Neural progenitor cell (in vitro differentiated cells): ENCODE measurements around the gene TFPT. TPM values are rescaled to one million over a fixed set of nuclear protein-coding genes. Genes with fewer than 3 reads are reported as not detected.

Source experiments
- DNase-seq: peaks from one replicate; pipeline ENCODE4 v3.0.0-alpha.2; 2016; ENCODE audit warnings: low spot score
- H2AFZ ChIP-seq: fragments of 200-600 bp; sonication (generic); replicated peaks from 2 replicates; pipeline ENCODE4 v1.6.1; 2016; ENCODE audit warnings: antibody characterized with exemption
- H3F3A ChIP-seq: fragments of 200-600 bp; sonication (generic); 2 replicates; pipeline ENCODE4 v1.6.1; 2016; ENCODE audit warnings: antibody characterized with exemption, low read depth
- H3K27ac ChIP-seq: fragments of 200-600 bp; sonication (generic); 2 replicates; pipeline ENCODE4 v1.5.1; 2016; ENCODE audit warnings: mild to moderate bottlenecking
- H3K27me3 ChIP-seq: fragments of 200-600 bp; sonication (generic); 2 replicates; pipeline ENCODE4 v1.6.1; 2016; ENCODE audit warnings: mild to moderate bottlenecking, moderate library complexity
- H3K36me3 ChIP-seq: fragments of 200-600 bp; sonication (generic); 2 replicates; pipeline ENCODE4 v1.5.1; 2016
- H3K4me1 ChIP-seq: fragments of 200-600 bp; sonication (generic); 2 replicates; pipeline ENCODE4 v1.6.1; 2016; ENCODE audit warnings: mixed run types
- H3K4me2 ChIP-seq: fragments of 200-600 bp; sonication (generic); 2 replicates; pipeline ENCODE4 v1.6.1; 2016
- H3K4me3 ChIP-seq: fragments of 200-600 bp; sonication (generic); 2 replicates; pipeline ENCODE4 v1.5.1; 2016
- H3K79me2 ChIP-seq: fragments of 200-600 bp; sonication (generic); 2 replicates; pipeline ENCODE4 v1.6.1; 2016; ENCODE audit warnings: low read depth
- H3K9ac ChIP-seq: fragments of 200-600 bp; sonication (generic); 2 replicates; pipeline ENCODE4 v1.6.1; 2016
- H3K9me3 ChIP-seq: fragments of 200-600 bp; sonication (generic); 2 replicates; pipeline ENCODE4 v1.5.1; 2016; ENCODE audit warnings: low read depth
- H4K20me1 ChIP-seq: fragments of 200-600 bp; sonication (generic); 2 replicates; pipeline ENCODE4 v1.6.1; 2016; ENCODE audit warnings: low read depth
- H3K27ac Mint-ChIP-seq: 3 replicates; pipeline ENCODE4 v1.8.0; 2021; ENCODE audit warnings: mixed read lengths
- H3K27me3 Mint-ChIP-seq: 2 replicates; pipeline ENCODE4 v1.8.0; 2022; ENCODE audit warnings: low read depth, mild to moderate bottlenecking, inconsistent platforms, moderate library complexity, mixed read lengths; ENCODE audit not compliant: insufficient read depth
- H3K36me3 Mint-ChIP-seq: 3 replicates; pipeline ENCODE4 v1.8.0; 2021; ENCODE audit warnings: mixed read lengths
- H3K4me1 Mint-ChIP-seq: 3 replicates; pipeline ENCODE4 v1.8.0; 2021; ENCODE audit warnings: mixed read lengths
- H3K4me3 Mint-ChIP-seq: 3 replicates; pipeline ENCODE4 v1.8.0; 2021; ENCODE audit warnings: mild to moderate bottlenecking, moderate library complexity, mixed read lengths
- H3K9me3 Mint-ChIP-seq: 3 replicates; pipeline ENCODE4 v1.8.0; 2020; ENCODE audit warnings: mixed read lengths
- EZH2 ChIP-seq: fragments of 200-600 bp; sonication (generic); IDR thresholded peaks from 2 replicates; pipeline ENCODE4 v1.6.1; 2017; ENCODE audit warnings: antibody characterized with exemption, mild to moderate bottlenecking, moderate library complexity
- EZH2phosphoT487 ChIP-seq: fragments of 200-600 bp; sonication (generic); IDR thresholded peaks from 2 replicates; pipeline ENCODE4 v1.6.1; 2017; ENCODE audit warnings: antibody characterized with exemption
- total RNA-seq: library from RNA; depleted of rRNA; stranded (reverse); fragments of >200 nt; gene quantifications from 2 replicates; pipeline ENCODE4 v1.2.3, GENCODE V29; 2015; ENCODE audit warnings: low replicate concordance
- TF ChIP-seq, protein P1 (sequence below): fragments of 200-600 bp; sonication (generic); IDR thresholded peaks from 2 replicates; pipeline ENCODE4 v1.5.1; 2017; ENCODE audit warnings: antibody characterized with exemption, mild to moderate bottlenecking

Gene TFPT
- total RNA-seq, 1 donor from 2014 or later, result 9.4 TPM

DNA sequence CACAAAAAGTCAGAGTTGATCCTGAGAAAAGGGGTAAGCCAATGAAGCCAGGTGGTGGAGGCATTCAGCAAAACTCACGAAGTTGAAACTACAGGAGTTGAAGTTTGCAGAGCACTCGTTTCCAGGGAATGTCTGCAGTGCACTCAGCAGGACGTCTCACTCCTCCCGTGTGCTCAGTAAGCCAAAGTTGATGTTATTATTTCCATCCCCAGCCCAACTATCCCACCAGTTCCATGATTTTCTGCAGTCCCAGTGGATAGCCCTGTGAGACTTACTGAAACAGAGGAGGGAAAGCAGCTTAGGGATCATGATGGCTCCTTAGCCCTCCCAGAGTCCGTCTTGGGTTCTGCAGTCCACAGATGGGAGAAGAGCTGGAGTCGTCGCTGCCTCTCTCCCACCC lies 34.4 kb downstream of the TFPT start, which contains the start of gene TARM1:
TSS of gene TARM1 (minus strand) at position 334 of the 400 bp plus-strand sequence. CDS start at position 309, 25 bp downstream.
- Histone ChIP-seq H4K20me1 (no peaks in the 10 kb centered on the region), H3K79me2 (no peaks in the 10 kb centered on the region), H3K9ac (no peak within 1 kb of the TSS), H3K4me2 (no peak within 1 kb of the TSS), H3K27ac (no peak within 1 kb of the TSS), H2AFZ (no peak within 1 kb of the TSS), H3K4me1 (no peaks in the 10 kb centered on the region), H3K27me3 (no peaks in the 10 kb centered on the region), H3K4me3 (no peak within 1 kb of the TSS), H3F3A (no peaks in the 10 kb centered on the region), H3K9me3 (no peaks in the 10 kb centered on the region), H3K36me3 (no peaks in the 10 kb centered on the region)
- H3K36me3 Mint-ChIP-seq, result no peaks in the 10 kb centered on the region
- peaks cover 13% of the 10 kb centered on the region for H3K9me3 Mint-ChIP-seq
- peaks cover 8% of the 10 kb centered on the region for H3K27me3 Mint-ChIP-seq
- H3K4me3 Mint-ChIP-seq, result no peak within 1 kb of the TSS
- H3K27ac Mint-ChIP-seq, result no peak within 1 kb of the TSS
- H3K4me1 Mint-ChIP-seq, result no peaks in the 10 kb centered on the region
- TF ChIP-seq, protein P1, sequence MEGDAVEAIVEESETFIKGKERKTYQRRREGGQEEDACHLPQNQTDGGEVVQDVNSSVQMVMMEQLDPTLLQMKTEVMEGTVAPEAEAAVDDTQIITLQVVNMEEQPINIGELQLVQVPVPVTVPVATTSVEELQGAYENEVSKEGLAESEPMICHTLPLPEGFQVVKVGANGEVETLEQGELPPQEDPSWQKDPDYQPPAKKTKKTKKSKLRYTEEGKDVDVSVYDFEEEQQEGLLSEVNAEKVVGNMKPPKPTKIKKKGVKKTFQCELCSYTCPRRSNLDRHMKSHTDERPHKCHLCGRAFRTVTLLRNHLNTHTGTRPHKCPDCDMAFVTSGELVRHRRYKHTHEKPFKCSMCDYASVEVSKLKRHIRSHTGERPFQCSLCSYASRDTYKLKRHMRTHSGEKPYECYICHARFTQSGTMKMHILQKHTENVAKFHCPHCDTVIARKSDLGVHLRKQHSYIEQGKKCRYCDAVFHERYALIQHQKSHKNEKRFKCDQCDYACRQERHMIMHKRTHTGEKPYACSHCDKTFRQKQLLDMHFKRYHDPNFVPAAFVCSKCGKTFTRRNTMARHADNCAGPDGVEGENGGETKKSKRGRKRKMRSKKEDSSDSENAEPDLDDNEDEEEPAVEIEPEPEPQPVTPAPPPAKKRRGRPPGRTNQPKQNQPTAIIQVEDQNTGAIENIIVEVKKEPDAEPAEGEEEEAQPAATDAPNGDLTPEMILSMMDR, result no peak
- TF ChIP-seq EZH2phosphoT487 (no peak), EZH2 (no peak)
- DNase-seq, result no peak

DNA sequence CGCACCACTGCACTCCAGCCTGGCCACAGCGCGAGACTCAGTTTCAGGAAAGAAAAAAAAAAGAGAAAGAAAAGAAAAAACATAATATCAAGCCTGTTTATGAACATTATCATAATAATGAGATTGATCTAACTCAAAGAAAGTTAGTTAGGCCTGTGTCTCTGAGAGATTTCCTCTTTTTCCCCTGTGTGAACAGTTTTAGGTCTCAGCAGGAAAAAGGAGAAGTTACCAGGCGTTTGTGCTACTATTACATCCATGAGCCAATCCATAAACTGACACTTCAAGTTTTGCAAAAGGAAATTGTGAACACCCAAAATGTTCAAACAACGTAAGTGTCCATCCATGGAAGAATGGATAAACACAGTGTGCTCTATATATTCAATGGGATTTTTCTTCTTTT lies 38.1 kb downstream of the TFPT start:
- Mint-ChIP-seq H3K4me3 (no peak overlapping the region), H3K9me3 (peaks cover 11% of the 10 kb centered on the region), H3K36me3 (no peaks in the 10 kb centered on the region), H3K27ac (no peak overlapping the region), H3K4me1 (no peaks in the 10 kb centered on the region), H3K27me3 (peaks cover 11% of the 10 kb centered on the region)
- no peaks in the 10 kb centered on the region for H3K36me3 ChIP-seq
- H3K27me3 ChIP-seq, result no peaks in the 10 kb centered on the region
- no peak for TF ChIP-seq EZH2phosphoT487
- TF ChIP-seq, protein P1, result no peak
- TF ChIP-seq EZH2, result no peak
- H3K79me2 ChIP-seq, result no peaks in the 10 kb centered on the region
- H3K9me3 ChIP-seq, result no peaks in the 10 kb centered on the region
- no peak overlapping the region for H3K4me3 ChIP-seq
- H3K27ac ChIP-seq, result no peak overlapping the region
- no peak for DNase-seq
- H3K4me2 ChIP-seq, result no peak overlapping the region
- H4K20me1 ChIP-seq, result no peaks in the 10 kb centered on the region
- no peak overlapping the region for H2AFZ ChIP-seq
- no peak overlapping the region for H3K9ac ChIP-seq
- no peaks in the 10 kb centered on the region for H3K4me1 ChIP-seq
- no peaks in the 10 kb centered on the region for H3F3A ChIP-seq

DNA sequence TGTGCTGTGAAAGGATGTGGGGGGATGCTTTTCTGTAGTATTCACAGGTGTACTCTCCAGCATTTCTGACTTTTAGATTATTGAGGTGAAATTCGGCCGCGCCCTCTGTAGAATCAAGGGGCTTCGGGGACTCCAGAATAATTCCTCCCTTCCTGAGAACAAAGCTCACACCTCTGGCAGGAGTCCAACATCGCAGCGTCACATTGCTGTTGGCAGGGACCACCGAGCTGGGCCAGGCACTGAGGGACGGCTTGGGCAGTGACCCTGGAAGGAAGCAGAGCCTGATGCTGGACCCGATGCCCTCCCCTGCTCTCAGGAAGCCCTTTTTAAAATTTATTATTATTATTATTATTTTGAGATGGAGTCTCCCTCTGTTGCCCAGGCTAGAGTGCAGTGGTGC lies 40.6 kb downstream of the TFPT start:
- no peak overlapping the region for H2AFZ ChIP-seq
- Mint-ChIP-seq H3K9me3 (peaks cover 6% of the 10 kb centered on the region), H3K27me3 (peaks cover 11% of the 10 kb centered on the region), H3K4me1 (no peaks in the 10 kb centered on the region), H3K4me3 (no peak overlapping the region), H3K27ac (no peak overlapping the region), H3K36me3 (no peaks in the 10 kb centered on the region)
- no peaks in the 10 kb centered on the region for H3F3A ChIP-seq
- H3K9me3 ChIP-seq, result no peaks in the 10 kb centered on the region
- no peaks in the 10 kb centered on the region for H3K4me1 ChIP-seq
- no peaks in the 10 kb centered on the region for H3K79me2 ChIP-seq
- H3K4me2 ChIP-seq, result no peak overlapping the region
- H4K20me1 ChIP-seq, result no peaks in the 10 kb centered on the region
- no peak for TF ChIP-seq EZH2
- TF ChIP-seq, protein P1, result no peak
- no peak for TF ChIP-seq EZH2phosphoT487
- no peaks in the 10 kb centered on the region for H3K27me3 ChIP-seq
- no peak overlapping the region for H3K27ac ChIP-seq
- H3K9ac ChIP-seq, result no peak overlapping the region
- no peaks in the 10 kb centered on the region for H3K36me3 ChIP-seq
- H3K4me3 ChIP-seq, result no peak overlapping the region
- DNase-seq, result no peak
